Measurements from ENCODE around the gene RASAL1. TPM values are rescaled to one million over a fixed set of nuclear protein-coding genes. Genes with fewer than 3 reads are reported as not detected.

The RASAL1 gene
- total and polyA plus RNA-seq, 4 experiments from 2014 or later = 0.10 to 1.4 (median 0.63) TPM

- H3K9me3 Mint-ChIP-seq = no peaks in the 10 kb centered on the region
- Histone ChIP-seq H3K4me1 (ENCODE audit: insufficient read depth, low read length) (peaks cover 7% of the 10 kb centered on the region), H3K36me3 (ENCODE audit: insufficient read depth, low read length) (no peaks in the 10 kb centered on the region), H3K27me3 (ENCODE audit: insufficient read depth, low read length) (no peaks in the 10 kb centered on the region), H3K27ac (ENCODE audit: low read depth, low read length) (no peak overlapping the region), H3K4me3 (ENCODE audit: low read length in 2 of 2) (no peak overlapping the region), H3K9me3 (ENCODE audit: control insufficient read depth in 1 of 2, low read length in 2 of 2) (no peaks in the 10 kb centered on the region)
- DNase-seq = no peak
- peaks cover 0 to 4% of the 10 kb centered on the region in 2 donors for H3K27me3 Mint-ChIP-seq
- H3K4me3 Mint-ChIP-seq = no peak overlapping the region
- intact Hi-C loops (cut with micrococcal nuclease) = no loop called here
- H3K4me1 Mint-ChIP-seq = peaks cover 3 to 6% (median 5%) of the 10 kb centered on the region in 4 donors
- no peak overlapping the region for H3K27ac Mint-ChIP-seq
- ChIA-PET POLR2A (ENCODE audit: partially characterized antibody) (no interaction called here), CTCF (ENCODE audit: partially characterized antibody) (interaction anchor here (1.3 to 1.8 kb wide), 2 partner anchors 23 to 44 kb away, joined by 4 read pairs; no protein-coding TSS in a partner anchor)
- no peaks in the 10 kb centered on the region for H3K36me3 Mint-ChIP-seq
Measured at GRCh38 chr12:113130457-113131135, 5.0 kb downstream of the RASAL1 start.

GRCh38 chr12:113129664-113130456 is 5.7 kb downstream of the RASAL1 start:
- Mint-ChIP-seq H3K27ac (peak overlapping the region in 3 of 7 donors; percentile 54 to 75 (median 66)), H3K9me3 (no peaks in the 10 kb centered on the region), H3K27me3 (peaks cover 0 to 4% of the 10 kb centered on the region in 2 donors), H3K4me1 (peaks cover 0 to 6% (median 4%) of the 10 kb centered on the region in 4 donors), H3K4me3 (no peak overlapping the region), H3K36me3 (no peaks in the 10 kb centered on the region)
- Histone ChIP-seq H3K4me3 (ENCODE audit: low read length in 2 of 2) (no peak overlapping the region), H3K4me1 (ENCODE audit: insufficient read depth, low read length) (peaks cover 1% of the 10 kb centered on the region), H3K9me3 (ENCODE audit: control insufficient read depth in 1 of 2, low read length in 2 of 2) (no peaks in the 10 kb centered on the region), H3K27me3 (ENCODE audit: insufficient read depth, low read length) (no peaks in the 10 kb centered on the region), H3K27ac (ENCODE audit: low read depth, low read length) (no peak overlapping the region), H3K36me3 (ENCODE audit: insufficient read depth, low read length) (no peaks in the 10 kb centered on the region)
- POLR2A ChIA-PET (ENCODE audit: partially characterized antibody) = no interaction called here
- intact Hi-C loops (cut with micrococcal nuclease) = no loop called here
- DNase-seq = no peak
- CTCF ChIA-PET (ENCODE audit: partially characterized antibody) = interaction anchor here (1.8 kb wide), 1 partner anchor 45 kb away, joined by 4 read pairs; no protein-coding TSS in a partner anchor

GRCh38 chr12:113128802-113129663 is 6.5 kb downstream of the RASAL1 start:
- Mint-ChIP-seq H3K4me1 (peaks cover 0 to 6% (median 4%) of the 10 kb centered on the region in 4 donors), H3K27me3 (peaks cover 0 to 4% of the 10 kb centered on the region in 2 donors), H3K36me3 (no peaks in the 10 kb centered on the region), H3K27ac (peak overlapping the region in 4 of 7 donors; percentile 50 to 75 (median 60)), H3K9me3 (no peaks in the 10 kb centered on the region), H3K4me3 (no peak overlapping the region)
- intact Hi-C loops (cut with micrococcal nuclease) = no loop called here
- no peaks in the 10 kb centered on the region for H3K36me3 ChIP-seq (ENCODE audit: insufficient read depth, low read length)
- ChIA-PET POLR2A (ENCODE audit: partially characterized antibody) (no interaction called here), CTCF (ENCODE audit: partially characterized antibody) (interaction anchor here (1.8 kb wide), 1 partner anchor 45 kb away, joined by 4 read pairs; no protein-coding TSS in a partner anchor)
- H3K27ac ChIP-seq (ENCODE audit: low read depth, low read length) = no peak overlapping the region
- no peak overlapping the region for H3K4me3 ChIP-seq (ENCODE audit: low read length in 2 of 2)
- no peaks in the 10 kb centered on the region for H3K4me1 ChIP-seq (ENCODE audit: insufficient read depth, low read length)
- no peaks in the 10 kb centered on the region for H3K9me3 ChIP-seq (ENCODE audit: control insufficient read depth in 1 of 2, low read length in 2 of 2)
- no peak for DNase-seq
- H3K27me3 ChIP-seq (ENCODE audit: insufficient read depth, low read length) = no peaks in the 10 kb centered on the region

- ChIA-PET CTCF (ENCODE audit: partially characterized antibody) (no interaction called here), POLR2A (ENCODE audit: partially characterized antibody) (no interaction called here)
- H3K4me3 ChIP-seq (ENCODE audit: low read length in 2 of 2) = no peak overlapping the region
- H3K4me1 ChIP-seq (ENCODE audit: insufficient read depth, low read length) = no peaks in the 10 kb centered on the region
- Mint-ChIP-seq H3K27ac (no peak overlapping the region), H3K36me3 (no peaks in the 10 kb centered on the region), H3K4me1 (peaks cover 0 to 6% (median 4%) of the 10 kb centered on the region in 4 donors), H3K9me3 (peaks cover 0 to 8% (median 4%) of the 10 kb centered on the region in 8 donors), H3K4me3 (no peak overlapping the region), H3K27me3 (peaks cover 0 to 4% of the 10 kb centered on the region in 2 donors)
- no peaks in the 10 kb centered on the region for H3K27me3 ChIP-seq (ENCODE audit: insufficient read depth, low read length)
- no peaks in the 10 kb centered on the region for H3K36me3 ChIP-seq (ENCODE audit: insufficient read depth, low read length)
- DNase-seq = no peak
- intact Hi-C loops (cut with micrococcal nuclease) = no loop called here
- H3K27ac ChIP-seq (ENCODE audit: low read depth, low read length) = no peak overlapping the region
- no peaks in the 10 kb centered on the region for H3K9me3 ChIP-seq (ENCODE audit: control insufficient read depth in 1 of 2, low read length in 2 of 2)
Measured at GRCh38 chr12:113127791-113128199, 7.8 kb downstream of the RASAL1 start.

- Mint-ChIP-seq H3K4me1 (no peaks in the 10 kb centered on the region), H3K9me3 (peaks cover 0 to 10% (median 4%) of the 10 kb centered on the region in 8 donors), H3K27me3 (peaks cover 2% of the 10 kb centered on the region in 2 donors), H3K4me3 (no peak overlapping the region), H3K36me3 (no peaks in the 10 kb centered on the region), H3K27ac (no peak overlapping the region)
- H3K4me1 ChIP-seq (ENCODE audit: insufficient read depth, low read length) = no peaks in the 10 kb centered on the region
- ChIA-PET CTCF (ENCODE audit: partially characterized antibody) (interaction anchor here (0.8 to 1.1 kb wide), 2 partner anchors 53 to 72 kb away, joined by 3 read pairs; no protein-coding TSS in a partner anchor), POLR2A (ENCODE audit: partially characterized antibody) (no interaction called here)
- no peak overlapping the region for H3K4me3 ChIP-seq (ENCODE audit: low read length in 2 of 2)
- H3K27ac ChIP-seq (ENCODE audit: low read depth, low read length) = no peak overlapping the region
- no peak for DNase-seq
- H3K27me3 ChIP-seq (ENCODE audit: insufficient read depth, low read length) = no peaks in the 10 kb centered on the region
- H3K9me3 ChIP-seq (ENCODE audit: control insufficient read depth in 1 of 2, low read length in 2 of 2) = no peaks in the 10 kb centered on the region
- no peaks in the 10 kb centered on the region for H3K36me3 ChIP-seq (ENCODE audit: insufficient read depth, low read length)
- intact Hi-C loops (cut with micrococcal nuclease) = no loop called here
Measured at GRCh38 chr12:113120670-113121370, 14.7 kb downstream of the RASAL1 start.

GRCh38 chr12:113119980-113120669 is 15.4 kb downstream of the RASAL1 start:
- no peaks in the 10 kb centered on the region for H3K27me3 ChIP-seq (ENCODE audit: insufficient read depth, low read length)
- Mint-ChIP-seq H3K9me3 (peaks cover 0 to 10% (median 4%) of the 10 kb centered on the region in 8 donors), H3K36me3 (no peaks in the 10 kb centered on the region), H3K27me3 (peaks cover 2% of the 10 kb centered on the region in 2 donors), H3K4me3 (no peak overlapping the region), H3K27ac (peak overlapping the region in 1 of 7 donors; percentile 57), H3K4me1 (no peaks in the 10 kb centered on the region)
- no peak overlapping the region for H3K4me3 ChIP-seq (ENCODE audit: low read length in 2 of 2)
- H3K4me1 ChIP-seq (ENCODE audit: insufficient read depth, low read length) = no peaks in the 10 kb centered on the region
- ChIA-PET CTCF (ENCODE audit: partially characterized antibody) (interaction anchor here (1.1 kb wide), 1 partner anchor 71 kb away, joined by 3 read pairs; no protein-coding TSS in a partner anchor), POLR2A (ENCODE audit: partially characterized antibody) (no interaction called here)
- intact Hi-C loops (cut with micrococcal nuclease) = no loop called here
- H3K27ac ChIP-seq (ENCODE audit: low read depth, low read length) = no peak overlapping the region
- no peak for DNase-seq
- no peaks in the 10 kb centered on the region for H3K36me3 ChIP-seq (ENCODE audit: insufficient read depth, low read length)
- no peaks in the 10 kb centered on the region for H3K9me3 ChIP-seq (ENCODE audit: control insufficient read depth in 1 of 2, low read length in 2 of 2)

All from CD4-positive, alpha-beta memory T cell (primary cell).